GM19372 (cell line): ENCODE data around the gene UBE2G2.
A peak's percentile ranks its signal among the peaks of the same experiment; 100 is the strongest.

ENCODE experiments used
- ATAC-seq: cut with Tn5 transposase; IDR thresholded peaks from one replicate; pipeline ENCODE4 v1.9.1; 2021; ENCODE audit warnings: mild to moderate bottlenecking, low read depth, moderate library complexity; ENCODE audit not compliant: unreplicated experiment

UBE2G2 gene

DNA sequence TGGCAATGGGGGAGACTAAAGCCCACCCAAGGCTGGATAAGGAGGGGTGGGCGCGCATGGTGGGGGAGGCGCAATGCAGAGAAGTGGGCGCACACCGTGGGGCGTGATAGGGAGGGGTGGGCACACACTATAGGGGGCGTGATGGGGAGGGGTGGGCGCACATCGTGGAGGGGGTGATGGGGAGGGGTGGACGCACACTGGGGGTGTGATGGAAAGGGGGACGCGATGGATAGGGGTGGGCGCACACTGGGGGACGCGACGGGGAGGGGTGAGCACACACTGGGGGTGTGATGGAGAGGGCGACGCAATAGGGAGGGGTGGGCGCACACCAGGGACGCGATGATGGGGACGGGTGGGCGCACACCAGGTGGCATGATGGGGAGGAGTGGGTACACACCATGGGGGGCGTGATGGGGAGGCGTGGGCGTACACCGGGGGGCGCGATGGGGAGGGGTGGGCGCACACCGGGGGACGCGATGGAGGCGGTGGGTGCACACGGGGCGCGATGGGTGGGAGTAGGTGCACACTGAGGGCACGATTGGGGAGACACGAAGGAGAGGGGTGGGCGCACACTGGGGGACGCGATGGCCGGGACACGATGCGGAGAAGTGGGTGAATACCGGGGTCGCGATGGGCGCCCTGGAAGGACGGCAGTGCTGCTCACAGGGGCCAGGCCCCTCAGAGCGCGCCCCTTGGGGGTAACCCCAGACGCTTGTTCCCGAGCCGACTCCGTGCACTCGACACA lies 15.3 kb upstream of the UBE2G2 start:
- ATAC-seq, result no peak

DNA sequence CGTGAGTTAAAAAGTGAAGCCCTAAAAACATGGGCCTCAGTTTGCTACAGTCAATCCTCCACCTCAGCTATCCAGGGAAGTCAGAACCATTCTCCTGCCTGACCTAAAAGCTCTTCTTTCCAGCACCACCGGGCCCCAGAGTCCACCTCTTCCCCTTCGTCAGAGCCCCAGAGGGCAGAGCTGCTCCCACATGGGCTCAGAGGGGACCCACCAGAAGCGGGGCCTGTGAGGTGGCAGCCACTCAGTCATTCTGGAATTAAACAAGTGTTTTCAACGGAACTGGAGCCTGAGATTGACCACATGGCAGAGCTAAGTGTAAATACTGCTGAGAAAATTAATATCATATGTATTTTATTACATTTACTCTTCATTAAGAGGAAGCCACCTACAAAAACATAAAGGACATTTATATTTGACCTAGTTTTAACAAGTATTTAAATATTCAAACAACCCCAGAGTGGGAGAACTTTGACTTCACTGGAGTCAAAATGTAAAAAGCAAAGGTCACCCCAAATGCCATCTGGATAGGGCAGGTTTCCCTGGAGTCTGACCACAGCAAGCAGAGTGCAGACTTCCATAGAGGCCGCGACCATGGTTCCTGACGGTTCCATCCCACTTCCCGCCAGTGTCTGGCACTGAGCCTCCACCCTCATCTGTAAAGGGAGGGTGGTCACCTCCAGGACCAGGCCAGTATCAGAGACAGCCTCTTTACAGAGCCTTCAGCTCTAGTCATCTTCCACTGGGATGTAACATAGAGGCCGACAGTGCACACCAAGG lies 14.4 kb upstream of the UBE2G2 start:
- ATAC-seq, result no peak

- no peak for ATAC-seq
These were observed 13.6 kb upstream of the UBE2G2 start for GRCh38 chr21:44815225-44815624.

DNA sequence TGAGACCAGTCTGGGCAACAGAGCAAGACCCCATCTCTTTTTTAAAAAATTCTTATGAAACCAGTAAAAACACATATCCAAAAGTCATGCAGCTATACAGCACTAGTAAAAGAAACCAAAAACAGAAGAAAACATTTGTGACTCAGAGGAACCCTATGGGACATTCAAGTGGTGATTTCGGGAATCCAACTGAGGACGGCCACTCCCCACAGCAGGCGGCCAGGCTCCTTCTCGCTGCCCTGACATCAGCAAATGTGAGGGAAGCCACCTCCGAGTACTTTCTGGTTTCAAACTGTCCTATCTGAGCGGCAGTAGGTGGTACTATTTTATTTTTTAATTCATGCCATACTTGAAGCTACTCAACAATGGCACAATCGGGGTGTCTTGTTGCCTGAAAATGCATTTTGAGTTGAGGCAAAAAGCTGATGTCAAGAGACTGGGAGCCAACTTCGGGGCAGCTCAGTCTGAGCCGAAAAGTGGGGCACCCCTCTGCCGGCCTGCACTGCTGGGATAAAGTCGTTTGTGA lies 12.9 kb upstream of the UBE2G2 start:
- ATAC-seq, result no peak

GRCh38 chr21:44813727-44814126 lies 12.1 kb upstream of the UBE2G2 start:
- no peak for ATAC-seq

GRCh38 chr21:44813149-44813548 lies 11.5 kb upstream of the UBE2G2 start:
- no peak for ATAC-seq

- no peak for ATAC-seq
These were observed 11.0 kb upstream of the UBE2G2 start for GRCh38 chr21:44812640-44813039.

GRCh38 chr21:44810779-44811178 lies 9.2 kb upstream of the UBE2G2 start:
- no peak for ATAC-seq

DNA sequence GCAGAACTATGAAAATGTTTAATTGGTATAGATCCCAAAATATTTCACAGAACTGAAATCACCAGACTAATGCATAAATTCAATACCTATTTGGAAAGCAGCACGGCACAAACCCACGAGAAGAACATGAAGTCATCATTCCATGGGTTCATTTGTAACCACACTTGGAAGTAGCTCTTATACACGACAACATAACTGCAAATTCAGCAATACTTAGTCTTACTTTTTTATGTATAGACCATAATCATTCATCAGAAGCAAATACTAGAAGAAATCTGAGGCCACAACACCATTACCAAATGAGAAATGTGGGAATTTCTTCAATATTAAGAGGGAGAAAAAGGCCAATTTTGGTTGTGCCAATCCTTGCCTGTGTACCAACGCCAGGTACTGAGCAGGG lies 4.2 kb upstream of the UBE2G2 start:
- no peak for ATAC-seq

GRCh38 chr21:44805226-44805625 lies 3.6 kb upstream of the UBE2G2 start:
- no peak for ATAC-seq

DNA sequence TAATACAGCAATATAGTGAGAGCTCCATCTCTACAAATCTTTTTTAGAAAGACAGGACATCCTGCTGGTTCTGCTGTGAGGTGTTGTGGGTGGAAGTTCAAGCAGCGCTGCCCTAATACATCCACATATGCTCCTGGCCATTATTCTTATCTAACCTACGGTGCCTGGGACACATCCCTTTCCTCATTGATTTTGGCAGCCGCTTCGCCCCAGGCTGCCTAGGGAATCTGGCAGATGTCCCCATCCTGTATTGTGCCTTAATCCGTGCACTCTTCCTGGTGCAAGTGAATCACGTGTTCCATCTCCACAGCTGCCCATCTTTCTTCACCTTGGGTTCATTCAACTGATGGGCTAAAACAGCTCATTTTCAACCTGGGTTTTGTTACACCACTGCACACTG lies 3.1 kb upstream of the UBE2G2 start:
- no peak for ATAC-seq

GRCh38 chr21:44803651-44804050 lies 2.0 kb upstream of the UBE2G2 start:
- no peak for ATAC-seq

- ATAC-seq, result no peak
These were observed 955 bp upstream of the UBE2G2 start for GRCh38 chr21:44802396-44803153.

DNA sequence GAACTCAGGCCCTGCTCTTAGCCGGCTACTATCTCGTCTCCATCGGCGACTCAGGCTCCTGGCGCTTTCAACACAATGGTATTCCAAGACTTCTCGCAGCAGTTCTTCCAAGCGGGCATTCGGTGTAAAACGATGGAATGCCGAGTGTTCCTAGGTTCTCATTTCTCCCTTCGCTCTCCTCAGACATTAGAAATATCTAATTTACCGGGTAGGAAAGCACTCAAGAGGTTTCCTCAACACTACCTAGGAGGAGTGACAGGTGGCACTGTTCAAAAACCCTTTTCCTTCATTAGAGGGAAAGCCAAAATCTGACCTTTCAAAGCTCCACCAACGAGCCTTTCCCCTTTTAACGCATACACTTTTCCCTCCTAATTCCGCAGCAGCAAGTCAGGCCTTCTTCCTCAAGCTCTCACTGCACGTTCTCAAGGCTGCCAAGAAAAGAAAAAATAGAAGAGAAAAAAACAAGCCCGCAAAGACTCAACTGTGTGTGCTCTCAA lies 601 bp downstream of the UBE2G2 start:
- peak; percentile 34 for ATAC-seq

- ATAC-seq, result no peak
These were observed 1.5 kb downstream of the UBE2G2 start for GRCh38 chr21:44800103-44800502.

GRCh38 chr21:44799646-44800045 lies 2.0 kb downstream of the UBE2G2 start:
- no peak for ATAC-seq

- ATAC-seq, result no peak
These were observed 3.8 kb downstream of the UBE2G2 start for GRCh38 chr21:44797775-44798174.

DNA sequence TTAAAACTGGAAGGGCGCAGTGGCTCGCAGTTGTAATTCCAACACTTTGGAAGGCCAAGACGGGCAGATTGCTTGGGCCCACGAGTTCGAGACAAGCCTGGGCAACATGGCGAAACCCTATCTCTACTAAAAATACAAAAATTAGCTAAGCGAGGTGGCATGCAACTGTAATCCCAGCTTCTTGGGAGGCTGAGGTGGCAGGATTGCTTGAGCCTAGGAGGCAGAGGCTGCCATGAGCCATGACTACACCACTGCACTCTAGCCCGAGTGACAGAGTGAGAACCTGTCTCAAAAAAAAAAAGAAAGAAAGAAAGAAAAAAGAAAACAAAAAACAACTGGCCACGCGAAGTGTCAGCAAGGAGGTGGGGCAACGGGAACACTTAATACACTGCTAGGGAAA lies 6.3 kb downstream of the UBE2G2 start:
- ATAC-seq, result no peak

DNA sequence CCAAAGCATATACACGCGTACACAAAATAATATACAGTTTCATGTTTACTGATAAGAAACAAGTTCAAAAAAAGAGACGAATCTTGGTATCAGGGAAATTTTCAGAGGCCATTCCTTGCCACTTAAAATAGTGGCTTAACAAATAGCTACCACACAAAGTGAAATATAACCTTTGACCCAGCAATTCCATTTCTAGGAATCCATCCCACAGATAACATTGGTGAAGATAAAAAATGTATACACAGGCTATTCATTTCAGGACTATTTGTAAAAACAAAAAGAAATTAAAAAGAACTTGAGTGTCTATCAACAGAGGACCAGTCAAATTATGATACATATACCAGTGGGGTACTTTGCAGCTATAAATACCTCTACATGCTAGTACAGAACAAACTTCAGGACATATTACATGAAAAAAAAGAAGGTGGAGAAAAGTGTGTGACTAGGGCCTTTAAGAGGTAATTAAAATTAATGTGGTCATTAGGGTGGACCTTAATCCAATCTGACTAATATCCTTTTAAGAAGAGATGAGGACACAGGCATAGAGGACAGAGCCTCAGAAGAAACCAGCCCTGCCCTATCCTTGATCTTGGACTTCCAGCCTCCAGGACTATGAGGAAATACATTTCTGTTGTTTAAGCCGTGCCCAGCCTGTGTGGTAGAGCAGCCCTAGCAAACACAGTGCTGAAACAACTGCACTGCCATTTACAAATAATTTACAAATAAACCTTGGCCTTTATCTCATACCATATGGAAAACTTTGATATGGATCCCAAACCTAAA lies 7.8 kb downstream of the UBE2G2 start:
- ATAC-seq, result no peak
